GM18519 (cell line): ENCODE measurements around the gene ABCC8.

ENCODE experiments used
- ATAC-seq: cut with Tn5 transposase; IDR thresholded peaks from one replicate; pipeline ENCODE4 v1.9.1; 2021; ENCODE audit warnings: mild to moderate bottlenecking, moderate library complexity; ENCODE audit not compliant: unreplicated experiment, low FRiP score

Gene ABCC8

GRCh38 chr11:17389957-17390649, 86.5 kb downstream of the ABCC8 start:
- no peak for ATAC-seq

GRCh38 chr11:17389211-17389956, 87.3 kb downstream of the ABCC8 start:
- no peak for ATAC-seq

- ATAC-seq = no peak
Measured at GRCh38 chr11:17388609-17389210, 87.9 kb downstream of the ABCC8 start, which contains the start of gene KCNJ11. Gene KCNJ11, minus strand, starts transcription at chr11:17388659. Its CDS starts 568 bp downstream, at chr11:17388091.

GRCh38 chr11:17387811-17388210, 88.8 kb downstream of the ABCC8 start:
- no peak for ATAC-seq

- ATAC-seq = no peak
Measured at GRCh38 chr11:17387254-17387653, 89.4 kb downstream of the ABCC8 start.

GRCh38 chr11:17386331-17387084, 90.1 kb downstream of the ABCC8 start:
- ATAC-seq = peak; percentile 55

- no peak for ATAC-seq
Measured at GRCh38 chr11:17385926-17386325, 90.7 kb downstream of the ABCC8 start.

GRCh38 chr11:17385492-17385891, 91.2 kb downstream of the ABCC8 start:
- ATAC-seq = no peak

GRCh38 chr11:17384002-17384511, 92.6 kb downstream of the ABCC8 start:
- ATAC-seq = no peak

- no peak for ATAC-seq
Measured at GRCh38 chr11:17383461-17383860, 93.2 kb downstream of the ABCC8 start.

- no peak for ATAC-seq
Measured at GRCh38 chr11:17382046-17382728, 94.5 kb downstream of the ABCC8 start.

- ATAC-seq = no peak
Measured at GRCh38 chr11:17381156-17381555, 95.5 kb downstream of the ABCC8 start.

- ATAC-seq = no peak
Measured at GRCh38 chr11:17379383-17380180, 97.1 kb downstream of the ABCC8 start.

- ATAC-seq = no peak
Measured at GRCh38 chr11:17378655-17379054, 98.0 kb downstream of the ABCC8 start.

- no peak for ATAC-seq
Measured at GRCh38 chr11:17376493-17376892, 100.2 kb downstream of the ABCC8 start.

- no peak for ATAC-seq
Measured at GRCh38 chr11:17375547-17375946, 101.1 kb downstream of the ABCC8 start.

GRCh38 chr11:17371614-17372013, 105.0 kb downstream of the ABCC8 start:
- ATAC-seq = no peak

- ATAC-seq = no peak
Measured at GRCh38 chr11:17369684-17370243, 106.9 kb downstream of the ABCC8 start.

- no peak for ATAC-seq
Measured at GRCh38 chr11:17369094-17369493, 107.6 kb downstream of the ABCC8 start.
